Osteocyte (in vitro differentiated cells): ENCODE data around the gene ZC3H11A. TPM values are rescaled to one million over a fixed set of nuclear protein-coding genes. Genes with fewer than 3 reads are reported as not detected.
"Not testable (repeated sequence)": the region's sequence is repeated elsewhere in the genome, so short reads cannot be mapped to it uniquely, and the experiment has no call there.

Experiments
- DNase-seq: peaks from one replicate; pipeline ENCODE4 v3.0.0; 2021; ENCODE audit warnings: mixed read lengths; ENCODE audit not compliant: unreplicated experiment; ENCODE audit errors: extremely low spot score
- H3K27ac Mint-ChIP-seq: one replicate; pipeline ENCODE4 v1.8.0; 2021; ENCODE audit warnings: mild to moderate bottlenecking, mixed read lengths; ENCODE audit not compliant: unreplicated experiment
- H3K27me3 Mint-ChIP-seq: one replicate; pipeline ENCODE4 v1.8.0; 2021; ENCODE audit warnings: mixed read lengths; ENCODE audit not compliant: unreplicated experiment
- H3K36me3 Mint-ChIP-seq: one replicate; pipeline ENCODE4 v1.8.0; 2021; ENCODE audit warnings: mixed read lengths; ENCODE audit not compliant: unreplicated experiment
- H3K4me1 Mint-ChIP-seq: one replicate; pipeline ENCODE4 v1.8.0; 2021; ENCODE audit warnings: mixed read lengths; ENCODE audit not compliant: unreplicated experiment
- H3K4me3 Mint-ChIP-seq: one replicate; pipeline ENCODE4 v1.8.0; 2021; ENCODE audit warnings: mild to moderate bottlenecking, moderate library complexity, mixed read lengths; ENCODE audit not compliant: unreplicated experiment
- H3K9me3 Mint-ChIP-seq: one replicate; pipeline ENCODE4 v1.8.0; 2021; ENCODE audit warnings: mixed read lengths; ENCODE audit not compliant: unreplicated experiment
- long read RNA-seq: library from polyadenylated mRNA; unstranded; transcript quantifications from one replicate; pipeline ENCODE4 v2.0.0, GENCODE V29; 2021
- total RNA-seq: library from RNA; stranded (reverse); gene quantifications from 2 replicates; pipeline ENCODE4 v1.2.1, GENCODE V29; 2021
- TF ChIP-seq, protein P1 (sequence below): fragments of 200-600 bp; sonication (generic); IDR thresholded peaks from 2 replicates; pipeline ENCODE4 v1.5.0; 2021; ENCODE audit warnings: antibody characterized with exemption, mild to moderate bottlenecking, moderate library complexity

ZC3H11A gene
- 88.3 and 94.8 TPM in 2 replicates for total RNA-seq
- long read RNA-seq, full-length matches to known transcripts, result 8 of 210 reads
- long read RNA-seq, partial matches to known transcripts, result 120 of 210 reads
- long read RNA-seq, other reads (novel, unspliced or antisense), result 82 of 210 reads

DNA sequence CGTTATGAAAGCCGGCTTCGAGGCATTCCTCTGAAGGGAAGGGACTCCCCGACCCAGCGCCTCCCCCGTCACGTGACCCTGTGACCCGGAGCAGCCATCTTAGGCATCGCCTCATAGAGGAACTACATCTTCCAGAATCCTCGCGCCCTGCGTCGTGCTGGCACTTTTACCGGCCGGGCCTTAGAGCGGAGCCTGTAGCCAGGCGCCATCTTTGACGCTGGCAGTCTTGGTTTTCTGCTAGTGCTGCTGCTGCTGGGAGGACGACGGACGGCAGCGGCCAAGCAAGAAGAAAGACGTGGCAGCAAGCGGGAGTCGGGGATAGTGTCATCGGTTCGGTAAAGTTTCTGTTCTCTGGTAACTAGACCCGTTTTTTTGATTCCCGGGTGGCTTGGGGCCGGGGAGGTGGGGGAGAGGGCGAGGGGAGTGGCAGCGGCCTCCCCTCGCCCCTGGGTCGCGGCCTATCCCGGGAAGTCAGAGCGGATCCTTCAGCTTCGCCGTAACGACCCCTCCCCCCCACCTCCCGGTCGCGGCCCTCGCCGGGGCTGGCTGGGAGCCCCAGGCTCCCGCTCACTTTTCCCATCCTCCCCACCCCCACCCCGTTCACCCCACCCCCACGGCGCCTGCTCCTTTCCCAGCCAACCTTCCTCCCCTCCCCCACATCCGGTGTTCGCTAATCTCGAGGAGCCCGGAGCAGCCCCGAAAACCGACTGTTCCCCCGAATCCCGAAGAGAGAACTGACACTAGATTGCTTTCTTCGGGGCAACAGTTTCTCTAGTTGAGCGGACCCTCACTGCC lies at the start of gene ZC3H11A, which contains the start of gene ZBED6:
ZC3H11A (plus strand) TSS at position 183 of the 795 bp plus-strand sequence. CDS start 21,448 bp downstream, outside the sequence.
ZBED6 (plus strand) TSS at position 183 of the 795 bp plus-strand sequence. CDS start 1,900 bp downstream, outside the sequence.
- Mint-ChIP-seq H3K27ac (peak within 1 kb of the TSS; percentile 98), H3K36me3 (peaks cover 22% of the 10 kb centered on the region), H3K9me3 (peaks cover 5% of the 10 kb centered on the region), H3K4me3 (peak within 1 kb of the TSS; percentile 96), H3K4me1 (peaks cover 35% of the 10 kb centered on the region), H3K27me3 (no peaks in the 10 kb centered on the region)
- TF ChIP-seq, protein P1, sequence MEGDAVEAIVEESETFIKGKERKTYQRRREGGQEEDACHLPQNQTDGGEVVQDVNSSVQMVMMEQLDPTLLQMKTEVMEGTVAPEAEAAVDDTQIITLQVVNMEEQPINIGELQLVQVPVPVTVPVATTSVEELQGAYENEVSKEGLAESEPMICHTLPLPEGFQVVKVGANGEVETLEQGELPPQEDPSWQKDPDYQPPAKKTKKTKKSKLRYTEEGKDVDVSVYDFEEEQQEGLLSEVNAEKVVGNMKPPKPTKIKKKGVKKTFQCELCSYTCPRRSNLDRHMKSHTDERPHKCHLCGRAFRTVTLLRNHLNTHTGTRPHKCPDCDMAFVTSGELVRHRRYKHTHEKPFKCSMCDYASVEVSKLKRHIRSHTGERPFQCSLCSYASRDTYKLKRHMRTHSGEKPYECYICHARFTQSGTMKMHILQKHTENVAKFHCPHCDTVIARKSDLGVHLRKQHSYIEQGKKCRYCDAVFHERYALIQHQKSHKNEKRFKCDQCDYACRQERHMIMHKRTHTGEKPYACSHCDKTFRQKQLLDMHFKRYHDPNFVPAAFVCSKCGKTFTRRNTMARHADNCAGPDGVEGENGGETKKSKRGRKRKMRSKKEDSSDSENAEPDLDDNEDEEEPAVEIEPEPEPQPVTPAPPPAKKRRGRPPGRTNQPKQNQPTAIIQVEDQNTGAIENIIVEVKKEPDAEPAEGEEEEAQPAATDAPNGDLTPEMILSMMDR, result no peak
- peak; percentile 99 for DNase-seq

DNA sequence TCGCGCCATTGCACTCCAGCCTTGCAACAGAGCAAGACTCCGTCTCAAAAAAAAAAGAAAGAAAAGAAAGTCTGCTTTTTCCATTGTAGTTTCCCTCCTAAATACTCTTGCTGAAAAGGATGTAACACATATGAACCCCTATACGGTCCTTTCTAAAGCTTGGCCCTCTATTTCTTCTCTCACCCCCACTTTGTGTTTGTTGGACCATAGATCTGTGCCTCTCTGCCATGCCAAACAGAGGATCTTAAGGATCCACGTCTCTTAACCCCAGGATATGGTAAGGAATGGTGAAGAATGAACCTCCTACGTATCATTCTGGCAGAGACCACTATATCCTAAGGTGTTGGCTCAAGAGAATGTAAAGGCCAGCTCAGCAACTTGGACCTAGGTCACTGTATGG lies 49.1 kb upstream of the ZC3H11A start:
- Mint-ChIP-seq H3K27me3 (no peaks in the 10 kb centered on the region), H3K9me3 (peaks cover 3% of the 10 kb centered on the region), H3K36me3 (peaks cover 6% of the 10 kb centered on the region), H3K27ac (no peak overlapping the region), H3K4me1 (peaks cover 6% of the 10 kb centered on the region), H3K4me3 (no peak overlapping the region)
- TF ChIP-seq, protein P1, result no peak
- DNase-seq, result no peak

DNA sequence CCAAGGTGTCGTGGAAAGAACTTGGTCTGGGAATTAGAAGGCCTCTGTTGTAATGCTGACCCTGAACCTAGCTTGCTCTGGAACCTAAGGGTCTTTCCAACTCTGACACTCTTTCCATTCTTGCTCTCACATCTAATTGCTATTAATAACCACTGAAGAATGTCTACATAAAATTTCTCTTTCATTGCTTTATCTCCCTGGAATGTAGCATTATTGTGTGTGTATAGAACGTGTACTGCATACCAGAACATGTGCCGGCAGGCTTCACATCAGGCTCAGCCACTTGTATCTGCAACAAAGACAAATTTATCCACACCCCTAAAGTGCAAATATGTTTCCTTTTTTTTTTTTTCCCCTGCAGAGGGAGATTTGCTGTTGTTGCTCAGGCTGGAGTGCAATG lies 44.4 kb upstream of the ZC3H11A start:
- Mint-ChIP-seq H3K4me1 (peaks cover 2% of the 10 kb centered on the region), H3K36me3 (peaks cover 2% of the 10 kb centered on the region), H3K9me3 (peaks cover 3% of the 10 kb centered on the region), H3K27ac (no peak overlapping the region), H3K4me3 (no peak overlapping the region), H3K27me3 (no peaks in the 10 kb centered on the region)
- no peak for DNase-seq
- TF ChIP-seq, protein P1, result no peak

DNA sequence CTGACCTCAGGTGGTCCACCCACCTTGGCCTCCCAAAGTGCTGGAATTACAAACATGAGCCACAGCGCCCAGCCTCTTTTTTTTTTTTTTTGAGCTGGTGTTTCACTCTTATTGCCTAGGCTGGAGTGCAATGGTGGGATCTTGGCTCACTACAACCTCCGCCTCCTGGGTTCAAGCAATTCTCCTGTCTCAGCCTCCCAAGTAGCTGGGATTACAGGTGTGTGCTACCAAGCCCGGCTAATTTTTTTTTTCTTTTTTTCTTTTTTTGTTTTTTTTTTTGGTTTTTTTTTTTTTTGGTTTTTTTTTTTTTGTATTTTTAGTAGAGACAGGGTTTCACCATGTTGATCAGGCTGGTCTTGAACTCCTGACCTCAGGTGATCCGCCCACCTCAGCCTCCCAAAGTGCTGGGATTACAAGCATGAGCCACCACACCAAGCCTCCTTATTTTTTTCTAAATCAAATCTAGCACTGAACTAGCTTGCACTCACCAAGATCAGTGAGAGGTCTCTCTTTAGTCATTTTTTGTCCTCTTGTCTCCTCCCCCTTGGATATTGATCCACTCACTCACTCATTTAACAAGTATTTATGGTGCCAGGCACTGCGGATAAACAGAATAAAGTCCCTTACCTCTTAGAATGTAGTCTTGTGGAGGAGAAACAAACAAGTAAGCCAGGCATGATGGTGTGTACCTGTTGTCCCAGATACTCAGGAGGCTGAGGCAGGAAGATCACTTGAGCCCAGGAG lies 43.6 kb upstream of the ZC3H11A start:
- H3K9me3 Mint-ChIP-seq, DNase-seq, H3K27me3 Mint-ChIP-seq, H3K4me1 Mint-ChIP-seq, H3K36me3 Mint-ChIP-seq, H3K4me3 Mint-ChIP-seq, H3K27ac Mint-ChIP-seq: not testable (repeated sequence)

DNA sequence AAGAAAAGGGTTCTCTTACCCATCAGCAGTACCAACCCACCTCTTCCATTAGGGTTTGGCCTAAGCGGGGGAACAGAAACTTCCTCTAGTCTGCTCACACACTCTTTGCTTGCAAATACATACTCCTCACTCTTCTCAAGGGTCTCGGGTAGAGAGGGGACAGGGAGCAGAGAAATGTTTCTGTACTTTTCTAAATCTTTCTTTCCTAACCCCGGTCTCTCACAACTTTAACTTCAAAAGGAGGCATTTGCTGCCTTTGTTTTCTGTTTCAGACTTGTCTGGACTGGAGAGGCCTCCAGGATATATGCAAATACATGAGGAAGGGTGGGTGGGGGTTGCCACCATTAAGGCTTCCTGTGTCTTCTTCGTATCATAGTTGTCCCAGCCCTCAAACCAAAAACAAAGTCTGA lies 41.0 kb upstream of the ZC3H11A start:
- H3K4me3 Mint-ChIP-seq, result no peak overlapping the region
- no peak overlapping the region for H3K27ac Mint-ChIP-seq
- H3K4me1 Mint-ChIP-seq, result peaks cover 2% of the 10 kb centered on the region
- no peak for DNase-seq
- H3K9me3 Mint-ChIP-seq, result no peaks in the 10 kb centered on the region
- TF ChIP-seq, protein P1, result no peak
- H3K27me3 Mint-ChIP-seq, result no peaks in the 10 kb centered on the region
- H3K36me3 Mint-ChIP-seq, result no peaks in the 10 kb centered on the region
